HUDEP-2 (cell line): ENCODE data around the gene IL31RA.
"Not testable (repeated sequence)": the region's sequence is repeated elsewhere in the genome, so short reads cannot be mapped to it uniquely, and the experiment has no call there.

Experiments
- DNase-seq, 76 experiments: peaks; one replicate each; lab custom pipeline; 2025; ENCODE audit not compliant: unreplicated experiment in 76 of 76; lab: John Stamatoyannopoulos, UW

Gene IL31RA

DNA sequence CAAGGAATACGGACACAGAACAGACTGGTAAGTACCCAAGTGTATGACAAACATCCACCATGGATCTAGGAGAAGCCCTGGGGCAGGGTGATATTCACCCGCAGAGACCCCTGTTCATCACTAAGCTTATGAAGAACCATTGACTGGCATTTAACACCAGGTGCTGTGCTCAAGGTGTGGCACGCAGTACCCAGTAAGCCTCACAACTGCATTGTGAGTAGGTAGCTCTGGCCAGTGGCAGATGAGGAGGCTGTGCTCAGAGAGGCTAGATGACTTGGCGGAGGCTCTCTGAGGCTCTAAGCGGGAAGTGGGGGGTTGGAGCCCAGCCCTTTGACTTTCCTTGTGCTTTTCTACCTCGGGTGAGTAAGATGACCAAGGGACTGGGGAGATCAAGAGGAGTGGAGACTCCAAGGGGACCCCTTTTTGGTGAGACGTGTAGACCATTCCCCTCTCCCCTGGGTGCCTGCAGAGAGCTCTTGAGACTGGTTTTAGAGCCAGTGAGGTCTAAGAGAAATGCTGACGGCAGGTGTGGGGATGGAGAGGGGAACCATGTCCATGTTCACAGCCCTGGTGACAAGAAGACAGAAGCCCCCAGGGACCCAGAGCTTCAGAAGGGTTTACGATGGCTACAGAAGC, 72.8 kb downstream of the IL31RA start:
- no peak for DNase-seq

DNA sequence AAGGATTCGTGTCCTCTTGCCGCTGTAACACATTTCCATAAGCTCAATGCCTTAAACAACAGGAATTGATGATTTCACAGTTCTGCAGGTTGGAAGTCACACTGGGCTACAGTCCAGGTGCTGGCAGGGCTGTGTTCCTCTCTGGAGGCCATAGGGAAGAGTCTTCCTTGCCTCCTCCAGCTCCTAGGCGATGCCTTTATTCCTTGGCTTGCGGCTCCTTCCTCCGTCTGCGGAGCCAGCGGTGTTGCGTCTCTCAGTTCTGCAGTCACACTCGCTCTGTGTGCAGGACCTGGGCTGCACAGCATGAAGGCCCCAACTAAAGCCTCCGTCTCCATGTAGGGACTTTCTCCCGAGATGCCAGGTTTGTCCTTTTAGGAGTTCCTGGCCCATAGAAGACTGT, 73.6 kb downstream of the IL31RA start:
- no peak for DNase-seq

DNA sequence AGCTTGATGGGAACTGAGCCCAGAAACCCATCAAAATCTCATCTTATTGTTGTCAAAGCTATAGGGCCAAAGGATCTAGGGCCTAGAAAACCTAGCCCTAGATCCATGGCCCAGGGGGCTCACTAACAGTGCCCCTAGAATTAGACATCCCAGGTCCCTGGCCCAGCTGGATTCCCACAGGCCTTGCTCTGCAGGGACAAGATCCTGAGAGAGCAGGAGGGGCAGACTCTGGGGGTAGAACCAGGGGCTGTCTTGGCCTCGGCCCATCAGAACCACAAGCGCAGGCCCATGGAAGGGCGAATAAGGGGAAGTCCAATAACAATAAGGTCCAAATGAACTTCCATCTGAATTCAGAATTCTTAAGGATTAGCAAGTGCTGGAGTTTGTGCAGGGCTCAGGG, 74.0 kb downstream of the IL31RA start:
- DNase-seq, result no peak

DNA sequence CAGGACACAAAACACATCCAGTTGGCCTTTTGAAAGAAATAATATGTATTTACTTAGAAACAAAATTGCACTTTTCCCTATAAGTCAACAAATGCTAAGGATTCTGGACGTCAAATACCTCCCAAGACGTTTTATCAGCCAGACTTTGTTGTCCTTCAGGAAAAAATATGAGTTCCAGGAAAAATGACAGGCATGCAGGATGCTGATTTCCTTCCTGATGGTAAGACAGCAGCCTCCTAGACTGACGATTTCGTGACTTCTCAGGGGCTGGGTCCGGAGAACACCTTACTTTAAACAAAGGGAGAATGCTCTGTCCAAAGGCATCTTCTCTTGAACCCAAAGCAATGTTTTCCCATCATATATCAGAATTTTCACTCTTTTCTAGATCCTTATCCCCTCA, 74.6 kb downstream of the IL31RA start:
- DNase-seq, result no peak

DNA sequence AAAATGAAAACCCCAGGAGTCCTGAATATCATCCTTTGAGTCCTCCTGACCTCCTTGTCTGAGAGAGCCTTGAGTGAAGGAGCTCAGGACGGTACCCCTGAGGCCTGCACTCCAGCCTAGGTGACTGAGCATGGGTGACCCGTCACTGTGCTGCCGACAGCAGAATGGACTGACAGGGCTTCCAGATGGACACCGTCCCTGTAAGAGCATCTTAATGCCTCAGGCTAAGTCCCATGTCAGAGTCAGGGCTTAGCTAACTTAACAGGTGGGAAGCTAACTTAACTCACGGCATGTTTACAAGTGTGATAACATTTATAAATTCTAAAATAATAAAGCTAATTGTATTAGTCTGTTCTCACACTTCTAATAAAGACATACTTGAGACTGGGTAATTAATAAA, 75.3 kb downstream of the IL31RA start:
- no peak for DNase-seq

DNA sequence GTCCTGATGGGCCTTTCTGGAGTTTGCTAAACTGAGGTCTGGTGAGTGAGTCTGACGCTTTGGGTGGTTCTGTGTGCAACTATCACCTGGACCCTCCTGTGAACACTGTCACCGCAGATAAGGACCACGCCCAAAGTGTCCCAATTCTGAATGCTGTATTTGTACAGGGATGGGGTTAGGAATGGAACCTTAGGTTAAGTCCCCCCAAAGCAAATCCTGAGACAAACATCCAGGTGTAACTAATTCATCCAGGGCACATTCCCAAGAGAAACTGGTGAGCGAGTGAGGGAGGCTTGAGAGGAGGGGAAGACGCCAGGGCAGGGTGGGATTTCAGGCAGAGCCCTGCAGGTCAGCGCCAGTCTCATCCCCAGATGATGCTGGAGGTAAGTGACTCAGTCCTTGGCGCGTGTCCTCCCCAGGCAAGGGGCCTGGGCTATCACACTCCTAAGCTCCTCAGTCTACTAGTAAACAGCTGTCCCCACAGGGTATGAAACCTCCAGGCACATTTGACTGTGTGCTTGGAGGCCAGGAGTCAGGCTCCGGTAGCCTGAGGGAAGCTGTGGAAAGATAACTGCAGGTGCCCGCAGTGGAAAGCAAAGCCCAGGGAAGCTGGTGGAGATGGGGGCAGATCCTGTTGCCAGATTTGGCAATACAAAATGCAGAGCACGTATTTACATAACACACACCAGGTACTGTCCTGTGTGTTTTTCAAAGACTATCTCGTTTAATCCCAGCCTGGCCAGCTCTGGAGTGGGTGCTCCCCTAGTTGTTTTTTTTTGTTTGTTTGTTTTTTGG, 76.9 kb downstream of the IL31RA start:
- no peak for DNase-seq

DNA sequence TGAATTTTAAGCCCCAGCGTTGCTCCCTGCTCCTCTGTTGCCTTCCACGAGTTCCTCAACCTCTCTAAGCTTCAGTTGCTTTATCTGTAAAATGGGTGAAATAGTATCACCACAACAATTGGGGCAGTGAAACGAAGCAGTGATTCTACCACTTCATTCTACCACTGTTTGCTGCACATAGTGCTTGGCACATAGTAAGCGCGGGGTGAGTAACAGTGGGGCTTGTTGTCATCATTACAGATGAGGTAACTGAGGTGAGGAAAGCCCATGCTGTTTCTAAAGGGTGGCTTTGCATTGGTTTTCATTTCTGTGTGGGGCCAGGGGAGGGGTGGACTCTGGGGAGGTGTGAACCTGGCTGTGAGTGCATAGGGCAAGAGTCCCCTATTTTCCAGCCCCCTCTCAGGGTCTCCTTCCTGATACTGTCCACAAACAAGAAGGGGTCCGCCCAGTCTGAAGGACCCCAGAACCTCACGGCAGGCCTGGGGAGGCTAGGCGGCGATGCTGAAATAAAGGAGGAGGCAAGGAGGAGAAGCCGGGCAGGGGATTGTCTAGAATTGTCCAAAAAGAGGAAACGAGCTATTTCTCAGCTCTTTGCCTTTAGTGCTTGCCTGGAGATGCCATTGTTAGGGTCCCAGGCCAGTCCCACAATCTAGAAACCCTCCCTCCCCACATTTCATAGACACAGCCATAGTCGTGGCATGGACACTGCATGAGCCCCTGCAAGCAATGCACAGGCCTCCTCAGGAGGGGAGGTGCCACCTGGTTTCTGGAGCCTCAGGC, 78.1 kb downstream of the IL31RA start:
- no peak for DNase-seq

DNA sequence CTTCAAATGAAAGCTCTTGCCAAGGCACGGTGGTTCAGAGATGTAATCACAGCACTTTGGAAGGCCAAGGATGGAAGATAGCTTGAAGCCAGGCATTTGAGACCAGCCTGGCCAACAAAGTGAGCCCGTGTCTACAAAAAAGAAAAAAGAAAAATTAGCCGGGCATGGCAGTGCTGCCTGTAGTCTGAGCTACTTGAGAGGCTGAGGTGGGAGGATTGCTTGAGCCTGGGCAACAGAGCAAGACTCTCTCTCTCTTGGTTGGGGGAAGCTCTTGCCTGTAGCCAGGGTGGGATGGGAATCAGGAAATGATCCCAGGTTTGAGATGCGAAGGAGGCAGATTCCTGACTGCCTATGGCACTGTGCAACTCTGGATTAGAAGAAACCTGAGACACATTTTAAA, 81.5 kb downstream of the IL31RA start:
- no peak for DNase-seq

DNA sequence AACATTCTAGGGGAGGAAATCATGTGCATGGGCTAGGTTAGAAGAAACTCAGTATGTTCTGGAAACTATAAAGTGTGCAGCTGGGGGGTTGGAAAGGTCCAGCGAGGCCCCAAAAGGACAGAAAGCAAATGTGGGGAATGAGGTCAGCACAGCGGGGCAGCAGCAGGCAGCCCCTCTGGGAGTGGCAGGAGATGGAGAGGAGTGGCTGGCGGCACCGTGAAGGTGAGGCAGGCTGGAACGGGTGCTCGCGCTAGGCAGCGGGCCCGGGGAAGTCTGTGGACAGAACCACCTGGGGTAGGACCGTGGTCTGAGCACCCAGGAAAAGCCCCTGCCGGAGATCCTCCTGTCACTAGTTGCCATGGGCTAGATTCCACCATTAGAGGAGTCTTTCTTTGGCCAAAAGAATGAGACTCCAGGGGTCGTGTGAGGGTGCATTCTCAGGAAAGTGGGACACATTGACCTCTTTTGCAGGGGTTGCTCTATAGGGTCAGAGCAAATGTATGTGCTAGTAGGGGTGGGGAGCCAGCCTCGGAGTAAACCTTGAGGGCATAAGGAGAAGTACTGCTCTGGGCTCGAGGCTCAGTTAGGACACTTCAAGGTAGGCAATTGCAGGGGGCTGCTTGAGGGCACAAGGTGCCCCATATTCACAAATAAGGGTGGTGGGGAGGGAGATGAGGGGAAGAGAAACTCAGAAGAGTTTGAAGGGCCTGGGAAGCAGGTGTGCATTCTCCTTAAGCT, 82.4 kb downstream of the IL31RA start:
- no peak for DNase-seq

DNA sequence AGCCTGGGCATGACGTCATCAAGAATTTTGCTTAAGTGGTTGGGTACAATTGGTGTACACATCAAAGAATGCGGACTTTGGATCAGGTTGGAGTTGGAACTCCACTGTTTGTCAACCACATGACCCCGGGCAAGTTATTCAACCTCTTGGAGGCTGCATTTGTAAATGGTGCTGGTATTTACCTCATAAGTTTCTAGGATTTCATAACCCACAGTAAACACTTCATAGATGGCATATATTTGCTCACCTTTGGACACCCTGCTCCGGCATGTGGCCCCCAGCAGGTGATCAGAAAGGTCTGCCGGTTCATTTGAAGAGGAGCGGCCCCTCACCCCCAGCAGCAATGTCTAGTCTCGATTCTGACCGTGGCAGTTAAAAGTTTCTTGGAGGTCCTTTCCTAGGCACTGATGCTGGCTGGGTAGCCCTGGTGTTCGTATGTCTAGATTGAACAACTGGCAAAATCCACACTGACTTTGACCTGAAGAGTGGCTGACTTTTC, 83.0 kb downstream of the IL31RA start:
- no peak for DNase-seq

DNA sequence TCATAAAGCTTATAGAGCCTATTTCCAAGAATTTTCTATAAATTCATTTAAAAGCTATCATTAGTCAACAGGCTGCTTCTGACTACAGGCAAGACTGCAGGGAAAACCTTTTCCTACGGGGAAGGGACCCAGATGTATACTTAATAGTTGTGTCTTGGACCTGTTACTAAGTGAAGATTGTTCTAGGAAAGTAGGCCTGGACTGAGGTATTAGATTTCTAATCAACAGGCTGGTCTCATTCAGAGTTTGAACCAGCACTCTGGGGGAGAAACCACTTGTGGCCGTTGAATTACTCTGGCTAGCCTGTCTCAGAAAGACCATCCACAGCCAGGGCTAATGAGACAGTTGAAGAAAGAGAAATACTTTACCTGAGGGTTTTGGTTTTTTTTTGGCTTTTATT, 83.6 kb downstream of the IL31RA start:
- DNase-seq, result no peak

DNA sequence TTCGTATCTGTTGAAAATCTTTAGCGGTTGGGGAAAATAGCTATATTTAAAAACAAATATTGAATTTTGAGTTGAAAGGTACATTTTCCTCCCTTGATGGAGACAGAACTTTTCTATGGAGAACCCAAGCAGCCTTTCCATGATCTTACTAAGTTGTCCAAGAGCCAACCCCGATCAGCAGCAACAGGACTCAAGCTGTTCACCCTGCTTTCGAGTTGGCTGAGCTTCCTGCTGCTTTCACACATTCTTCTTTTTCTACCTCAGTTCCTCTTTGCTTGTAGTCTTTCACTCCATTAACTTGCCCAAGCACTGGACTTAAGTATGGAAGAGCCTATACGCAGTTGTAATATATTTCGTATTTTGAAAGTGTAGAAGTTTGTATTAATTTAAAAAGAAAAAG, 84.2 kb downstream of the IL31RA start:
- no peak for DNase-seq

DNA sequence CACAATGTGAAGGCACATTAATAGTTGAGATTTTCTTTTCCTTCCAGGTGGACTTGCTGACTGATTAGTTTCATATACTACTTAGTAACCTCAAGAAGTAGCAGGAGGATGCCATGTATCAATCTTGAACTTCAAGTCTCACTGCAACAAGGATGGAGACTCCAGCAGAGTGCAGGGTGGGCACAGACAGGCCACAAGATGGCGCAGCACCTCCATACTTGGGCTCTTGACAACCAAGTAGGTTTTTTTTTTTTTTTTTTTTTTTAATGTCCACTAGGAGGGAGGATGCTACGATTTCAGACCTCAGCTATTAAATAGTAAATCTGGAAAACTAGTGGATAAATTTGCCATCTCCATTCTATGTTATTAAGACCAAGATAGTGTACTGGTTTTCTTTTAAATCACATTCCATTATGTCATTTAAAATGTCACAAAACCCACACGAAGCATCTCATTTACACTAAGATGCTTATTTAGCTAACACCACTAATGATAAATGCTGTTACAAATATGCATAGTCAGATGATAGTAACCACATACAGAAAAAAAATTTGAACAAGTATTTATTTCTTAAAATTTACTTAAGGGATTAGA, 85.0 kb downstream of the IL31RA start:
- DNase-seq, result peak in 70 of 76 experiments; percentile 4 to 79 (median 54)

DNA sequence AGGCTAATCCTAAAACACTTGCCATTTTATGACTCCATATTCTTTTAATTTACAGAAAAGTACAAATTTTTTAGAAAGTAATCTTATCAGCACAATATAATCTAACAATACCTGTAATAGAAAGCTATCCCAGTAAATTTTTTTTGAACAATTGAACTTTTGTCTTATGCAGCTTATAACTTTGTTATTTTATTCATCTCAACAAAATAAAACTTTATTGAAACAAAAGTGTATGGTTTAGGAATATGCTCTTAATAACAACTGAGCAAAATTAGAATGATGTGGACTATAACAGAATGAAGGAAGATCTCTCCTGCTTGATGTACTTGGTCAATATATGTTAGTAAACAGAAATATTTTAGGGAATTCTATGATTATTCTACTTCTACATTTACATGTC, 86.4 kb downstream of the IL31RA start:
- DNase-seq, result not testable (repeated sequence)

DNA sequence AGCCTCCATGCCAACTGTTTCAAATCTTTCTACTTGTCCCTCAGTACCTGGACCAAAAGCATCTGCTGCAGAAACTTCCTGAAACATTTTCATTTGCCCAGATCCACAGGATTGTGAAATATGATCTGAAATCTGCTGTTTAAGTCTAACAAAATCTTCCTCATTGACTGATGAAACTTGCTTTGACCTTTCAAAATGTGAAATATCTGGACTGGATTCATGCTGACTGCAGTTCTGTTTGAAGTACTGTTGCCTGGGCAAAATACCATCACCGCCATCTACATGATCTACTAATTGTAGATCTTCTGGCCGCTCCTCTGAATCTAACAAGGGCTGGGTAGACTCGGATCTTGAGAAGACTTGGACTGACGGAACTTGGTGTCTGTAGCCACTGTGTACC, 90.0 kb downstream of the IL31RA start:
- not testable (repeated sequence) for DNase-seq

DNA sequence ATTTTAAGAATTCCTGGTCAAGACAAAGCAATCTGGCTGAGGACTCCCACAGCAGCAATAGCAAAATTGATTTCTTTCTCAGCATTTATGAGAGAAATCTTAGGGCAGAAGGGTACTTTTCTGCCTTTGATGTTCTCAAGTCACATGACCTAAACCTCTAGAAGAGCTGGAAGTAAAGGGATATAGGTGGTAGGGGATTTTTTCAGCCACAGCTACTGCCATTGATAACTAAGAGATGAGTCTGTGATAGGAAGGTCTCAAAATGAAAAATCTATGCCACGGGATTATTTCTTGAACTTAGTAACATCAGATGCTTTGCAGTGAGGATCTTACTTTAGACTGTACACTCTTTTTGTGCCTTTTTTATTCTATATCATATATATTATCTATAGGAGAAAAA, 108.1 kb downstream of the IL31RA start:
- DNase-seq, result no peak

DNA sequence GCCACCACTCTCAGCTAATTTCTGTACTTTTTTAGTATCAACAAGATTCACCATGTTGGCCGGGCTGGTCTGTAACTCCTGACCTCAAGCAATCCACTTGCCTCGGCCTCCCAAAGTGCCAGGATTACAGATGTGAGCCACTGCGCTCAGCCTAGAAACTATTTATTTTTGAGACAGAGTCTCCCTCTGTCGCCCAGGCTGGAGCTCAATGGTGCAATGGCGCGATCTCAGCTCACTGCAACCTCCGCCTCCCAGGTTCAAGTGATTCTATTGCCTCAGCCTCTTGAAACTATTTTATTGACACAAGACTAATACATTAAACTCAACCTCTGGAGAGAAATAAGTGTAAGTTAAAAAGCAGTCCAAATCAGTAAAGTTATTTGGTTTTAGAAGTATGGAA, 109.6 kb downstream of the IL31RA start:
- DNase-seq, result no peak

DNA sequence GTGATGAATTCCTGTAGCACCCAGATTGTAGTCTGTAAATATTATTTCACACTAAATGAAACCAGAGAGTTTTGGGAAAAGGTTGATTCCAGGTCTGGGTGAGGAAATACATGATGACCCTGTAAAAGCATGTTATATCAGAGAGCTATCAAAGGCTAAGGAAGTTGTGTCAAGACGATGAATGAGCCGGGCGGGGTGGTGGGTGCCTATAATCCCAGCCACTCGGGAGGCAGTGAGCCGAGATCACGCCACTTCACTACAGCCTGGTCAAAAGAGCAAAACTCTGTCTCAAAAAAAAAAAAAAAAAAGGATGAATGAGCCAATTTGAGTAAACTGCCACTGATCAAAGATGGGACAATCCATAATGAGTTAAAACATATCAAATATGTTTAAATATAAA, 114.4 kb downstream of the IL31RA start:
- DNase-seq, result no peak

DNA sequence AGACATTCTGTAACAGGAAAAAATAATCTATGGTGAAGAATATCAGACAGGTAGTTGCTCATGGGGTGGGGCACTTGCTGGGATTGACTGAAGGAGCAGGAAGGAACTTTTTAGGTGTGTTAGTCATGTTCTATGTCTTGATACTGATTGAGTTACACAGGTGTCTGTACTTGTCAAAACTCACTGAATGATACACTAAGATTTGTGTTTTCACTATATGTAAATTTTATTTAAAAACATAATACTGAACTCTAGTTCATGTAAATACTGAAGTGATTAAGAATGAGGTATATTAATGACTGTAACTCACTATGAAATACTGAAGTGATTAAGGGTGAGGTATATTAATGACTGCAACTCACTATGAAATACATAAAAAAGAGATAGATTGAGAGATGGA, 115.1 kb downstream of the IL31RA start:
- DNase-seq, result no peak

DNA sequence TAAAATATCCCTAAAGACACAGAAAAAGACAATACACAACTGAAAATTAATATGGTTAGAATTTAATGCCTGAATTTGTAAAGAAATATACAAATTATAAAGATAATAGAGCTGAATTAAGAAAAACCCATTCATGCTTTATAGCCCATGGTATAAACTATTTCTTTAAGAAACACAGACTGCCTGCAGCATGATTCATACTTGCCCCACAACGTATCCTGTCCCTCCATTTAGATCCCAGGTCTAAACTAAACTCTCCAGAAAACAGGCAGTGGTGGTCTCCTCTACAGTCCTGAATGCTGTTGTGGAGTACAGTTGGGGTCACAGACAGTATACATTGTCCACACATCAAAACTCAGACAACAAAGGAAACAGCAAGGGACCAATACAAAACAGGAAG, 118.8 kb downstream of the IL31RA start:
- DNase-seq, result no peak
